ENCODE results near the gene LTB. TPM values are rescaled to one million over a fixed set of nuclear protein-coding genes. Genes with fewer than 3 reads are reported as not detected.

LTB gene
- total and polyA plus RNA-seq, 2 of the 13 experiments (the other 11 are each of a cell fraction or from before 2014, with no cell fraction given) = 0.09 to 0.22 TPM

DNA sequence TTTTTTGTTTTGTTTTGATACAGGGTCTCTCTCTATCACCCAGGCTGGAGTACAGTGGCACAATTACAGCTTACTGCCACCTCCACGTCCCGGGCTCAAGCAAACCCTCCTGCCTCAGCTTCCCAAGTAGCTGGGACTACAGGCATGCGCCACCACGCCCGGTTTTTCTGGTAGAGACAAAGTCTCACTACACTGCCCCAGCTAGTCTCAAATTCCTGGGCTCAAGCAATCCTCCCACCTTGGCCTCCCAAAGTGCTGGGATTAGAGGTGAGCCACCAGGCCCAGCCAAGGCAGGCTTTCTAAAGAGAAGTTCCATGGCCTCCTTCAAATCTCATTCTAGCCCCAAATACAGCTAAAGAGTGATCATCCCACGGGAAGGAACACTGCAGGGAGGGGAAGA, 48.2 kb downstream of the LTB start:
- Histone ChIP-seq H3K4me3 (replicated peaks in 1 of 3; ENCODE audit: insufficient read depth in 1 of 3, low read depth in 2 of 3, low read length in 3 of 3) (no peak overlapping the region), H3K9ac (ENCODE audit: insufficient read depth, low read depth, low read length) (no peak overlapping the region), H3K36me3 (replicated peaks in 1 of 2; ENCODE audit: control insufficient read depth in 1 of 2, insufficient read depth in 2 of 2, low read length in 2 of 2) (peaks cover 51 to 90% of the 10 kb centered on the region in 2 experiments), H2AFZ (ENCODE audit: low read length) (no peak overlapping the region), H3K27me3 (ENCODE audit: control insufficient read depth in 1 of 2, insufficient read depth in 2 of 2, low read length in 2 of 2) (no peaks in the 10 kb centered on the region), H3K4me1 (ENCODE audit: insufficient read depth, low read length) (peaks cover 79% of the 10 kb centered on the region), H3K9me3 (ENCODE audit: low read length) (no peaks in the 10 kb centered on the region), H4K20me1 (ENCODE audit: insufficient read depth, low read length) (peaks cover 74% of the 10 kb centered on the region), H3K79me2 (ENCODE audit: insufficient read depth, low read length) (peaks cover 34% of the 10 kb centered on the region), H3K4me2 (ENCODE audit: low read depth, low read length) (no peak overlapping the region), H3K27ac (ENCODE audit: extremely low read length, insufficient read depth, low read length) (no peak overlapping the region)
- no peak for DNase-seq (ENCODE audit: low spot score)
- WGBS (ENCODE audit: low lambda C conversion rate) = over 99% methylated on average over 6 of the region's 6 CpGs
- no peak for ATAC-seq
- BruUV-seq (replicated peaks) = TSS peak; percentile 32
- intact Hi-C loops (cut with micrococcal nuclease; ENCODE audit: unreplicated experiment) = no loop called here
- ChIA-PET CTCF (ENCODE audit: low intra/inter-chr PET ratio, low total read pairs) (no interaction called here), POLR2A (interaction anchor here (1.3 kb wide), 1 partner anchor 8 kb away, joined by 6 read pairs; the partner anchor contains the start of gene DDX39B)
- in situ Hi-C loops (cut with HindIII; ENCODE audit: extremely low pct_ligation_motif_present, low pct_unique_long_range_greater_than_20kb) = no loop called here
- FAIRE-seq = no peak
- TF ChIP-seq, protein P1, sequence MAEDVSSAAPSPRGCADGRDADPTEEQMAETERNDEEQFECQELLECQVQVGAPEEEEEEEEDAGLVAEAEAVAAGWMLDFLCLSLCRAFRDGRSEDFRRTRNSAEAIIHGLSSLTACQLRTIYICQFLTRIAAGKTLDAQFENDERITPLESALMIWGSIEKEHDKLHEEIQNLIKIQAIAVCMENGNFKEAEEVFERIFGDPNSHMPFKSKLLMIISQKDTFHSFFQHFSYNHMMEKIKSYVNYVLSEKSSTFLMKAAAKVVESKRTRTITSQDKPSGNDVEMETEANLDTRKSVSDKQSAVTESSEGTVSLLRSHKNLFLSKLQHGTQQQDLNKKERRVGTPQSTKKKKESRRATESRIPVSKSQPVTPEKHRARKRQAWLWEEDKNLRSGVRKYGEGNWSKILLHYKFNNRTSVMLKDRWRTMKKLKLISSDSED (CRISPR knock-in tag; IDR thresholded peaks at IDR 0.05) = no peak
- TF ChIP-seq ISL2 (CRISPR knock-in tag; IDR thresholded peaks at IDR 0.05) (no peak), IRF2 (CRISPR knock-in tag; IDR thresholded peaks at IDR 0.05) (no peak), TBX2 (CRISPR knock-in tag; IDR thresholded peaks at IDR 0.05; ENCODE audit: borderline replicate concordance) (no peak), CREB1 (IDR thresholded peaks at IDR 0.05) (no peak), CREB1 (CRISPR knock-in tag; IDR thresholded peaks at IDR 0.05) (no peak), HOXA7 (CRISPR knock-in tag; IDR thresholded peaks at IDR 0.05) (no peak), ZNF768 (CRISPR knock-in tag; IDR thresholded peaks at IDR 0.05) (no peak), KDM5A (IDR thresholded peaks at IDR 0.05; ENCODE audit: borderline replicate concordance, low read length) (no peak), ZNF30 (CRISPR knock-in tag; IDR thresholded peaks at IDR 0.05) (no peak), SRSF1 (optimal IDR thresholded peaks at IDR 0.05; ENCODE audit: low read depth, low read length) (no peak), HMG20B (CRISPR knock-in tag; conservative IDR thresholded peaks at IDR 0.05) (no peak), ZNF557 (CRISPR knock-in tag; IDR thresholded peaks at IDR 0.05) (no peak), CEBPG (CRISPR knock-in tag; IDR thresholded peaks at IDR 0.05) (no peak), EHMT2 (IDR thresholded peaks at IDR 0.05; ENCODE audit: borderline replicate concordance, low read depth, low read length) (no peak), DR1 (CRISPR knock-in tag; IDR thresholded peaks at IDR 0.05) (no peak), JUN (CRISPR knock-in tag; IDR thresholded peaks at IDR 0.05) (no peak), RFX3 (CRISPR knock-in tag; IDR thresholded peaks at IDR 0.05) (no peak)
- TF ChIP-seq, protein P2, sequence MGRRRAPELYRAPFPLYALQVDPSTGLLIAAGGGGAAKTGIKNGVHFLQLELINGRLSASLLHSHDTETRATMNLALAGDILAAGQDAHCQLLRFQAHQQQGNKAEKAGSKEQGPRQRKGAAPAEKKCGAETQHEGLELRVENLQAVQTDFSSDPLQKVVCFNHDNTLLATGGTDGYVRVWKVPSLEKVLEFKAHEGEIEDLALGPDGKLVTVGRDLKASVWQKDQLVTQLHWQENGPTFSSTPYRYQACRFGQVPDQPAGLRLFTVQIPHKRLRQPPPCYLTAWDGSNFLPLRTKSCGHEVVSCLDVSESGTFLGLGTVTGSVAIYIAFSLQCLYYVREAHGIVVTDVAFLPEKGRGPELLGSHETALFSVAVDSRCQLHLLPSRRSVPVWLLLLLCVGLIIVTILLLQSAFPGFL (CRISPR knock-in tag; IDR thresholded peaks at IDR 0.05) = no peak
- TF ChIP-seq, protein P3, sequence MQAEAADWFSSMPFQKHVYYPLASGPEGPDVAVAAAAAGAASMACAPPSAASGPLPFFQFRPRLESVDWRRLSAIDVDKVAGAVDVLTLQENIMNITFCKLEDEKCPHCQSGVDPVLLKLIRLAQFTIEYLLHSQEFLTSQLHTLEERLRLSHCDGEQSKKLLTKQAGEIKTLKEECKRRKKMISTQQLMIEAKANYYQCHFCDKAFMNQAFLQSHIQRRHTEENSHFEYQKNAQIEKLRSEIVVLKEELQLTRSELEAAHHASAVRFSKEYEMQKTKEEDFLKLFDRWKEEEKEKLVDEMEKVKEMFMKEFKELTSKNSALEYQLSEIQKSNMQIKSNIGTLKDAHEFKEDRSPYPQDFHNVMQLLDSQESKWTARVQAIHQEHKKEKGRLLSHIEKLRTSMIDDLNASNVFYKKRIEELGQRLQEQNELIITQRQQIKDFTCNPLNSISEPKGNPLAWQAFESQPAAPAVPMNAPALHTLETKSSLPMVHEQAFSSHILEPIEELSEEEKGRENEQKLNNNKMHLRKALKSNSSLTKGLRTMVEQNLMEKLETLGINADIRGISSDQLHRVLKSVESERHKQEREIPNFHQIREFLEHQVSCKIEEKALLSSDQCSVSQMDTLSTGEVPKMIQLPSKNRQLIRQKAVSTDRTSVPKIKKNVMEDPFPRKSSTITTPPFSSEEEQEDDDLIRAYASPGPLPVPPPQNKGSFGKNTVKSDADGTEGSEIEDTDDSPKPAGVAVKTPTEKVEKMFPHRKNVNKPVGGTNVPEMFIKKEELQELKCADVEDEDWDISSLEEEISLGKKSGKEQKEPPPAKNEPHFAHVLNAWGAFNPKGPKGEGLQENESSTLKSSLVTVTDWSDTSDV (CRISPR knock-in tag; IDR thresholded peaks at IDR 0.05) = no peak
- TF ChIP-seq, protein P4, sequence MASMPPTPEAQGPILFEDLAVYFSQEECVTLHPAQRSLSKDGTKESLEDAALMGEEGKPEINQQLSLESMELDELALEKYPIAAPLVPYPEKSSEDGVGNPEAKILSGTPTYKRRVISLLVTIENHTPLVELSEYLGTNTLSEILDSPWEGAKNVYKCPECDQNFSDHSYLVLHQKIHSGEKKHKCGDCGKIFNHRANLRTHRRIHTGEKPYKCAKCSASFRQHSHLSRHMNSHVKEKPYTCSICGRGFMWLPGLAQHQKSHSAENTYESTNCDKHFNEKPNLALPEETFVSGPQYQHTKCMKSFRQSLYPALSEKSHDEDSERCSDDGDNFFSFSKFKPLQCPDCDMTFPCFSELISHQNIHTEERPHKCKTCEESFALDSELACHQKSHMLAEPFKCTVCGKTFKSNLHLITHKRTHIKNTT (CRISPR knock-in tag; IDR thresholded peaks at IDR 0.05) = no peak
- TF ChIP-seq, protein P5, sequence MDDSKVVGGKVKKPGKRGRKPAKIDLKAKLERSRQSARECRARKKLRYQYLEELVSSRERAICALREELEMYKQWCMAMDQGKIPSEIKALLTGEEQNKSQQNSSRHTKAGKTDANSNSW (CRISPR knock-in tag; IDR thresholded peaks at IDR 0.05; ENCODE audit: borderline replicate concordance) = no peak
